Stomach (tissue), 9 donors: ENCODE data around the gene GPR32. TPM values are rescaled to one million over a fixed set of nuclear protein-coding genes. Genes with fewer than 3 reads are reported as not detected.

ENCODE experiments used
- DNase-seq, 2 donors: peaks; one replicate each; pipeline versions ENCODE4 v3.0.0 to v3.0.0-alpha.2; 2013 to 2019
- H3K27ac ChIP-seq, 5 donors: fragments of 200-600 bp in 4 of 5; sonication (generic) in 4 of 5; one replicate each; pipeline ENCODE4 v1.5.1; 2013 to 2019; ENCODE audit warnings: mild to moderate bottlenecking in 1 of 5, moderate library complexity in 1 of 5
- H3K27me3 ChIP-seq, 3 donors: fragments of 200-600 bp; sonication (generic); one replicate each; pipeline ENCODE4 v1.5.1; 2017 to 2019; ENCODE audit warnings: mixed run types in 1 of 3
- H3K36me3 ChIP-seq, 4 donors: fragments of 200-600 bp; sonication (generic); 1 replicate in 3 of 4; 2 replicates in 1 of 4; pipeline ENCODE4 v1.5.1; 2016 to 2019
- H3K4me1 ChIP-seq, 4 donors: fragments of 200-600 bp; sonication (generic); one replicate each; pipeline ENCODE4 v1.5.1; 2016 to 2019
- H3K4me3 ChIP-seq, 4 donors: fragments of 200-600 bp; sonication (generic) in 3 of 4; one replicate each; pipeline ENCODE4 v1.5.1; 2016 to 2019; ENCODE audit warnings: mild to moderate bottlenecking in 1 of 4
- H3K9me3 ChIP-seq, 4 donors: fragments of 200-600 bp; sonication (generic); one replicate each; pipeline ENCODE4 v1.5.1; 2016 to 2019
- EP300 ChIP-seq: sonication (generic); formaldehyde crosslinking; IDR thresholded peaks from one replicate; pipeline ENCODE4 v1.6.1; 2017; ENCODE audit warnings: antibody characterized with exemption
- POLR2A ChIP-seq, 4 donors: fragments of 450-650 bp; IDR thresholded peaks; one replicate each; pipeline ENCODE4 v1.6.1; 2016; ENCODE audit warnings: antibody characterized with exemption in 4 of 4, control low read depth in 2 of 4, mild to moderate bottlenecking in 1 of 4, moderate library complexity in 1 of 4
- POLR2AphosphoS5 ChIP-seq, 3 donors: sonication (generic); formaldehyde crosslinking; IDR thresholded peaks; one replicate each; pipeline ENCODE4 v1.6.1; 2016; ENCODE audit warnings: antibody characterized with exemption in 3 of 3
- WGBS, 5 donors: extraction: QIAGEN DNeasy Blood & Tissue Kit in 3 of 5; methylation state at CpG; one replicate each; pipeline versions ENCODE4 v1.1.5 to v1.1.7; 2013 to 2018; 5-methylcytosine and 5-hydroxymethylcytosine counted together
- intact Hi-C: fragments of 100-400 bp; cut with DNase I; formaldehyde crosslinking; loops from one replicate; pipeline ENCODE4 v1.15.1; 2023; ENCODE audit warnings: low total_unique reads
- polyA plus RNA-seq, 3 donors: library from polyadenylated mRNA; stranded (reverse); fragments of 200-250 nt; gene quantifications; one replicate each; pipeline ENCODE4 v1.2.3, GENCODE V29; 2013
- small RNA-seq, 4 donors: library from RNA; depleted of rRNA; stranded (forward); fragments of <200 nt; gene quantifications; one replicate each; pipeline ENCODE3, GENCODE V24; 2016
- total RNA-seq, 5 donors: library from RNA; depleted of rRNA; stranded (reverse); fragments of >200 nt; gene quantifications; one replicate each; pipeline versions ENCODE4 v1.1.0 to v1.2.3, GENCODE V29; 2014 to 2016
- TF ChIP-seq, protein P1 (sequence below), 7 experiments: fragments of 450-650 bp in 4 of 7; fragments of 200-600 bp in 3 of 7; sonication (generic) in 3 of 7; IDR thresholded peaks; one replicate each; pipeline ENCODE4 v1.5.1; 2016 to 2019; ENCODE audit warnings: antibody characterized with exemption in 7 of 7, control low read depth in 2 of 7, mild to moderate bottlenecking in 1 of 7
- donor health status: healthy with polysubstance abuse.
- donor health status: Bipolar disorder and iron deficiency.
- donor health status: healthy.

GPR32 gene
- total and polyA plus RNA-seq, 8 donors, result not detected

DNA sequence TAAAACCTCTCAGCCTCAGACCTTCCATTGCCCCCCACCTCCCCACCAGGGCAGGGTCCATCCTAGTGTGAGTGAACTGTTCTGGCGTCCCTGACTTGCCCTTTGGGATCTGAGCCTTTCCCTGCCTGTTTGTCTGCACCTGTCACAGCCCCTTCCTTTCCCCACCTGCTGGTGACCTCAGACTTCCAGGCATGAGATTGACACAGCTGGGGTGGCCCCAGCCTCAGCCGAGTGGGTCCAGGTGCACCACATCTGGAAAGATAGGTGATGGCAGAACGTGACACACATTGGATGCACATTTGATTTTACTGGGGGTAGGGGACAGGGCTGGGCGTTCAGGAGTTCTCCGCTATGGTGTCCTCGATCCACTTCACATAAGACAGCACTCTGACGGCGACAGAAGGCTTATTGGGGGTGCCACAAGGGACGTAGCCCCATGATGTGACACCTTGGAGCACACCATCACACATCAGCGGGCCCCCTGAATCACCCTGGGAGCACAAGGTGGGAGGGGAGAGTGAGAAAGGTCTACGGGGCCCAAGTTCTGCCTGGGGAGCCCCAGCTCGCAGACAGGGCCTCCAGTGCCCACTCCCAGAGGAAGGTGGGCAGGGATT lies 48.7 kb downstream of the GPR32 start:
- peaks cover 15 to 97% (median 53%) of the 10 kb centered on the region in 3 donors for H3K27me3 ChIP-seq
- no peak for DNase-seq
- WGBS, 5 donors, result 57 to 67% (median 62%) methylated on average over 8 to 12 of the region's 12 CpGs
- TF ChIP-seq EP300, result no peak
- no peak for TF ChIP-seq POLR2AphosphoS5 (IDR thresholded peaks at IDR 0.05)
- TF ChIP-seq POLR2A (IDR thresholded peaks at IDR 0.05), result no peak
- TF ChIP-seq, protein P1, sequence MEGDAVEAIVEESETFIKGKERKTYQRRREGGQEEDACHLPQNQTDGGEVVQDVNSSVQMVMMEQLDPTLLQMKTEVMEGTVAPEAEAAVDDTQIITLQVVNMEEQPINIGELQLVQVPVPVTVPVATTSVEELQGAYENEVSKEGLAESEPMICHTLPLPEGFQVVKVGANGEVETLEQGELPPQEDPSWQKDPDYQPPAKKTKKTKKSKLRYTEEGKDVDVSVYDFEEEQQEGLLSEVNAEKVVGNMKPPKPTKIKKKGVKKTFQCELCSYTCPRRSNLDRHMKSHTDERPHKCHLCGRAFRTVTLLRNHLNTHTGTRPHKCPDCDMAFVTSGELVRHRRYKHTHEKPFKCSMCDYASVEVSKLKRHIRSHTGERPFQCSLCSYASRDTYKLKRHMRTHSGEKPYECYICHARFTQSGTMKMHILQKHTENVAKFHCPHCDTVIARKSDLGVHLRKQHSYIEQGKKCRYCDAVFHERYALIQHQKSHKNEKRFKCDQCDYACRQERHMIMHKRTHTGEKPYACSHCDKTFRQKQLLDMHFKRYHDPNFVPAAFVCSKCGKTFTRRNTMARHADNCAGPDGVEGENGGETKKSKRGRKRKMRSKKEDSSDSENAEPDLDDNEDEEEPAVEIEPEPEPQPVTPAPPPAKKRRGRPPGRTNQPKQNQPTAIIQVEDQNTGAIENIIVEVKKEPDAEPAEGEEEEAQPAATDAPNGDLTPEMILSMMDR (IDR thresholded peaks at IDR 0.05), result no peak
- H3K36me3 ChIP-seq, result no peaks in the 10 kb centered on the region
- H3K9me3 ChIP-seq, result peaks cover 0 to 5% (median 0%) of the 10 kb centered on the region in 4 donors
- peaks cover 0 to 23% (median 22%) of the 10 kb centered on the region in 4 donors for H3K4me1 ChIP-seq
- no peak overlapping the region for H3K4me3 ChIP-seq
- intact Hi-C loops, result no loop called here
- no peak overlapping the region for H3K27ac ChIP-seq

DNA sequence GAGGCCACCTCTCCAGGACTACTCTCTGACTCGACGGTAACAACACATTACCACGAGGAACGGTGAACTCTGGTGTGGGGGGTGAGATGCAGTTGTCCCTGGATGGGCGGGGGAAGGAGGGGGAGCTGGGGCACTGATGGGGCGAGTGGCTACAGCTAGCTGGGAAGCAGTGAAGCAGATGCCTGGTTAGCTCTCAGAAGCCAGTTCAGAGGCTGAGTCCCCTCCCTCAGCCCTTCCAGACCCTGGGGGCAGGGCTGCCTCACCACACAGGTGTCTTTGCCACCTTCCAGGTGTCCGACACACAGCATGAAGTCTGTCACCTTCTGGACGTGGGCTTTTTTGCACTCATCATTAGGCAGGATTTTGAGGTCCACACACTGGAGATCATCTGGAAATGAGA lies 49.4 kb downstream of the GPR32 start:
- DNase-seq, result no peak
- 28 to 48% (median 39%) methylated on average over 5 to 8 of the region's 8 CpGs for WGBS, 5 donors
- Histone ChIP-seq H3K36me3 (no peaks in the 10 kb centered on the region), H3K27me3 (peaks cover 15 to 97% (median 53%) of the 10 kb centered on the region in 3 donors), H3K4me1 (peaks cover 0 to 23% (median 22%) of the 10 kb centered on the region in 4 donors), H3K27ac (no peak overlapping the region), H3K4me3 (no peak overlapping the region), H3K9me3 (peaks cover 0 to 5% (median 0%) of the 10 kb centered on the region in 4 donors)
- intact Hi-C loops, result no loop called here
- TF ChIP-seq POLR2AphosphoS5 (IDR thresholded peaks at IDR 0.05), result no peak
- no peak for TF ChIP-seq POLR2A (IDR thresholded peaks at IDR 0.05)
- TF ChIP-seq, protein P1 (IDR thresholded peaks at IDR 0.05), result no peak
- no peak for TF ChIP-seq EP300

DNA sequence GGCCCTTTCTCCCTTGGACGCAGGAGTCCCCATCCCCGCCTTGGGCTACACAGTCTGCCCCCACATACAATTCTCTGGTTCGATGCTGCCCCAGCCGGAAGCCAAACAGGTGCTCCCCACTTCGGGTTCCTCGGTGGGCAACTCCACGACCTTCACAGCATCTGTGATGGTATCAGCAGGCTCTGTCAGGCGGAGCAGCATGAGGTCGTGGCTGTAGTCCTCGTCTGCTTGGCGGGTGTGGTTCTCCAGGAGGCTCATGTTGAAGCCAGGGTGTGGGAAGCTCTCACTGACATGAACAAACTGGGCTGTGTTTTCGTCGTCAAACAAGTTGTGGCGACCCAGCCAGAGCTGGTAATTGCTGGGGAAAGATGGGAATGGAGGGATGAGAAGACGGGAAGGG lies 49.8 kb downstream of the GPR32 start:
- no peak for TF ChIP-seq EP300
- no peak for TF ChIP-seq POLR2A (IDR thresholded peaks at IDR 0.05)
- 3 to 12% (median 8%) methylated on average over 14 to 15 of the region's 15 CpGs for WGBS, 5 donors
- DNase-seq, result no peak
- Histone ChIP-seq H3K4me1 (peaks cover 0 to 23% (median 22%) of the 10 kb centered on the region in 4 donors), H3K36me3 (no peaks in the 10 kb centered on the region), H3K4me3 (no peak overlapping the region), H3K9me3 (peaks cover 0 to 5% (median 0%) of the 10 kb centered on the region in 4 donors), H3K27ac (no peak overlapping the region), H3K27me3 (peaks cover 15 to 99% (median 53%) of the 10 kb centered on the region in 3 donors)
- intact Hi-C loops, result no loop called here

DNA sequence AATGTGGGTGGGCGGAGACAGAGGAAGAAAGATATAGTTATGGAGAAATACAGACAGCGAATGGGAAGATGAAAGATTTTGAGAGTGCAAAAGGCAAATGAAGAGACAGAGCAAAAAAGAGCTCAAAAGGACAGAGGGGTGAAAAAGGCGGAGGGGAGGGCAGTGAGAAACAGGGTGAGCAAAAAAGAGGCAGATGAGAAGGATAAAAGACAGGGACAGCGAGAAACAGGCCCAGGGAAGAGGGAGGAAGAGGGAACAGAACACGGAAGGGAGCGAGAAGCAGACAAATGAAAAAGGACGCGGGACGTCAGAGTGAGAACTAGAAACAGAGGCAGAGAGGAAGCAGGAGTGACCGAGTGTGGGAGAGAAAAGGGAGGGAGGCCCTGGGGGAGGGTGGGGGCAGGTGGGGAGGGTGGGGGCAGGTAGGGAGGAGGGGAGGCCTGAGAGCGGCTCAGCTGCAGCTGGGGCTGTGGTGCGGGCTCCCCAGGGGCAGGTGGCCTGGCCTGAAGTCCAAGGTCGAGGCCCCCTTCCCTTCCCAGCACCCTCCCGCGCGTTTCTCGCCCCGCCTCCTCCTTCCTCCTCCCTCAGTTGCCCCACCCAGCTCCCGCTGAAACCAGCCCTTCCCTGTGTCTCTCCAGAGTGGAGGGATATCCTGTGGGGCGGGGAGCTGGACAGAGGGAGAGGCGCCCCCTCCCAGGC lies 50.4 kb downstream of the GPR32 start:
- H3K27ac ChIP-seq, result no peak overlapping the region
- peak in 1 of 2 donors; percentile 74 for DNase-seq
- H3K36me3 ChIP-seq, result no peaks in the 10 kb centered on the region
- intact Hi-C loops, result no loop called here
- no peak overlapping the region for H3K4me3 ChIP-seq
- 5 to 9% (median 8%) methylated on average over 15 to 21 of the region's 21 CpGs for WGBS, 5 donors
- H3K27me3 ChIP-seq, result peaks cover 15 to 99% (median 53%) of the 10 kb centered on the region in 3 donors
- TF ChIP-seq POLR2A (IDR thresholded peaks at IDR 0.05) (no peak), POLR2AphosphoS5 (IDR thresholded peaks at IDR 0.05) (no peak)
- H3K9me3 ChIP-seq, result no peaks in the 10 kb centered on the region
- H3K4me1 ChIP-seq, result peaks cover 0 to 23% (median 22%) of the 10 kb centered on the region in 4 donors

DNA sequence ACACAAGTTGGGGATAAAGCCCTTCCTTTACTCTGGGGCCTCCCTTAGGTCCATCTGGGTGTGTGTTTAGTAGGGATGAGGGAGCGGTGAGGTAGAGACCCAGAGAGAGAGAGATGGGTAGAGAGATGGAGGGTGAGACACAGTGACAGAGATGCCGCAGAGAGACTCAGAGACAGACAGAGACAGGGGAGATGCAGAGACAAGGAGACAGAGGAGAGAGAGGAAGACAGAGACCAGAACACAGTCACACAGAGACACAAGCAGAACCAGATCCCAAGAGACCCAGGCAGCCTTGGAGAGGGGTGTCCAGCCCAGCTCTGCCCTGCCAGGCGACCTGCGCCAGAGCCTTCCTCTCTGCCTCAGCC lies 51.0 kb downstream of the GPR32 start:
- Histone ChIP-seq H3K27ac (no peak overlapping the region), H3K36me3 (no peaks in the 10 kb centered on the region), H3K4me3 (no peak overlapping the region), H3K27me3 (peaks cover 15 to 100% (median 53%) of the 10 kb centered on the region in 3 donors), H3K4me1 (peaks cover 0 to 23% (median 22%) of the 10 kb centered on the region in 4 donors), H3K9me3 (no peaks in the 10 kb centered on the region)
- intact Hi-C loops, result no loop called here
- no peak for TF ChIP-seq EP300
- TF ChIP-seq, protein P1 (IDR thresholded peaks at IDR 0.05), result no peak
- TF ChIP-seq POLR2A (IDR thresholded peaks at IDR 0.05), result no peak
- no peak for TF ChIP-seq POLR2AphosphoS5 (IDR thresholded peaks at IDR 0.05)
- 54 to 67% (median 59%) methylated on average over 4 of the region's 4 CpGs for WGBS, 5 donors
- no peak for DNase-seq

Small RNA genes within 50 kb of the gene (small RNA-seq; reads per million reads assigned to genes)
- 116 to 399 (median 207) reads per million in 4 donors for gene SNORD88A
- 0 reads per million in 4 donors for gene SNORD88B
- gene SNORD88C, result 0 reads per million in 4 donors

Other genes starting within 250 kb of the GPR32 start
- 1 to 10 TPM in 3 of 5 donors, under 1 TPM in 1, not detected in 1; 0.45 to 4.4 (median 2.2) TPM for gene LRRC4B, start 202.0 kb upstream of the GPR32 start, total RNA-seq
- gene LRRC4B, start 202.0 kb upstream of the GPR32 start, polyA plus RNA-seq, result 1 to 10 TPM; 1.2 to 1.5 (median 1.5) TPM
- 1 to 10 TPM in 1 of 5 donors, under 1 TPM in 1, not detected in 3; 0.14 to 1.3 TPM for gene SYT3, start 130.6 kb upstream of the GPR32 start, total RNA-seq
- under 1 TPM in 1 of 3 donors, not detected in 2; 0.13 TPM for gene SYT3, start 130.6 kb upstream of the GPR32 start, polyA plus RNA-seq
- gene C19orf81, start 121.0 kb upstream of the GPR32 start, total RNA-seq, result not detected
- gene C19orf81, start 121.0 kb upstream of the GPR32 start, polyA plus RNA-seq, result 1 to 10 TPM in 1 of 3 donors, not detected in 2; 2.3 TPM
- 1 to 10 TPM in 1 of 5 donors, not detected in 4; 1.5 TPM for gene SHANK1, start 50.7 kb upstream of the GPR32 start, total RNA-seq
- 1 to 10 TPM in 1 of 3 donors, under 1 TPM in 2; 0.15 to 1.2 (median 0.15) TPM for gene SHANK1, start 50.7 kb upstream of the GPR32 start, polyA plus RNA-seq
- gene CLEC11A, start 47.1 kb upstream of the GPR32 start, total RNA-seq, result 10 to 100 TPM in 2 of 5 donors, 1 to 10 TPM in 1, under 1 TPM in 1, not detected in 1; 0.89 to 33.9 (median 12.2) TPM
- gene CLEC11A, start 47.1 kb upstream of the GPR32 start, polyA plus RNA-seq, result 1 to 10 TPM; 4.3 to 7.0 (median 6.9) TPM
- gene ACP4, start 20.0 kb downstream of the GPR32 start, total RNA-seq, result not detected
- not detected for gene ACP4, start 20.0 kb downstream of the GPR32 start, polyA plus RNA-seq
- 10 to 100 TPM in 1 of 5 donors, 1 to 10 TPM in 1, not detected in 3; 4.1 to 55.0 TPM for gene KLK1, start 53.3 kb downstream of the GPR32 start, total RNA-seq
- 10 to 100 TPM in 1 of 3 donors, 1 to 10 TPM in 2; 6.0 to 12.8 (median 6.9) TPM for gene KLK1, start 53.3 kb downstream of the GPR32 start, polyA plus RNA-seq
- not detected for gene KLK15, start 63.1 kb downstream of the GPR32 start, total RNA-seq
- gene KLK15, start 63.1 kb downstream of the GPR32 start, polyA plus RNA-seq, result not detected
- 100 to 1,000 TPM in 1 of 5 donors, 10 to 100 TPM in 1, not detected in 3; 46.9 to 134 TPM for gene KLK3, start 84.5 kb downstream of the GPR32 start, total RNA-seq
- not detected for gene KLK3, start 84.5 kb downstream of the GPR32 start, polyA plus RNA-seq
- 10 to 100 TPM in 1 of 5 donors, not detected in 4; 94.6 TPM for gene KLK2, start 103.0 kb downstream of the GPR32 start, total RNA-seq
- gene KLK2, start 103.0 kb downstream of the GPR32 start, polyA plus RNA-seq, result not detected
- gene KLK4, start 140.9 kb downstream of the GPR32 start, total RNA-seq, result not detected
- gene KLK4, start 140.9 kb downstream of the GPR32 start, polyA plus RNA-seq, result not detected
- not detected for gene KLK5, start 182.6 kb downstream of the GPR32 start, total RNA-seq
- 10 to 100 TPM in 1 of 3 donors, not detected in 2; 10.4 TPM for gene KLK5, start 182.6 kb downstream of the GPR32 start, polyA plus RNA-seq
- not detected for gene KLK6, start 199.1 kb downstream of the GPR32 start, total RNA-seq
- gene KLK6, start 199.1 kb downstream of the GPR32 start, polyA plus RNA-seq, result 1 to 10 TPM in 1 of 3 donors, not detected in 2; 4.5 TPM
- gene KLK7, start 213.5 kb downstream of the GPR32 start, total RNA-seq, result not detected
- gene KLK7, start 213.5 kb downstream of the GPR32 start, polyA plus RNA-seq, result 1 to 10 TPM in 1 of 3 donors, not detected in 2; 7.8 TPM
- gene KLK8, start 231.1 kb downstream of the GPR32 start, total RNA-seq, result not detected
- gene KLK8, start 231.1 kb downstream of the GPR32 start, polyA plus RNA-seq, result 100 to 1,000 TPM in 1 of 3 donors, not detected in 2; 116 TPM
- gene KLK10, start 249.2 kb downstream of the GPR32 start, total RNA-seq, result 1 to 10 TPM in 1 of 5 donors, not detected in 4; 1.3 TPM
- gene KLK10, start 249.2 kb downstream of the GPR32 start, polyA plus RNA-seq, result 10 to 100 TPM in 1 of 3 donors, 1 to 10 TPM in 2; 2.1 to 62.7 (median 3.8) TPM